K562 (cell line): Measurements from ENCODE around the gene GOLGA2. TPM values are rescaled to one million over a fixed set of nuclear protein-coding genes. Genes with fewer than 3 reads are reported as not detected.

Experiments
- FOXK2 ChIP-seq, 2 experiments: fragments of 450-650 bp; IDR thresholded peaks in 1 of 2; conservative IDR thresholded peaks in 1 of 2; 2 replicates each; pipeline ENCODE4 v1.6.1; 2016; ENCODE audit warnings: low read depth in 2 of 2, mild to moderate bottlenecking in 1 of 2
- NR2C2 ChIP-seq, 2 experiments: fragments of 200-800 bp in 1 of 2; sonication (Bioruptor generic) in 1 of 2; sonication (generic) in 1 of 2; formaldehyde crosslinking in 1 of 2; IDR thresholded peaks; 2 replicates each; pipeline versions ENCODE4 v1.6.1 to v1.8.0; 2016 to 2022; ENCODE audit warnings: mild to moderate bottlenecking in 1 of 2, missing compliant biosample characterization in 1 of 2, missing genetic modification characterization in 1 of 2, missing genetic modification reagents in 1 of 2
- SLC30A9 ChIP-seq: fragments of 250-450 bp; sonication (Bioruptor Pico); IDR thresholded peaks from 2 replicates; pipeline ENCODE4 v1.8.0; 2022; ENCODE audit warnings: mild to moderate bottlenecking, moderate library complexity
- ZNF384 ChIP-seq: IDR thresholded peaks from 2 replicates; pipeline ENCODE4 v1.6.1; 2012; ENCODE audit warnings: low read depth, low read length, improper control_type of control experiment
- polyA plus RNA-seq, 8 experiments: library from polyadenylated mRNA; depleted of rRNA in 4 of 8; stranded (reverse) in 5 of 8; unstranded in 3 of 8; fragments of >200 nt; fragmentation: Nextera tagmentation in 2 of 8; fragmentation: Illumina TruSeq in 1 of 8; extraction: Ambion mirVana in 2 of 8; extraction: Trizol in 1 of 8; gene quantifications; 2 replicates each; pipeline versions ENCODE4 v1.2.1 to v1.2.3, GENCODE V29; 2011 to 2014; ENCODE audit warnings: inconsistent platforms in 1 of 8, missing spikeins in 1 of 8
- total RNA-seq, 7 experiments: library from RNA; depleted of rRNA in 6 of 7; stranded (reverse); fragments of >200 nt in 6 of 7; fragmentation: Illumina TruSeq in 2 of 7; extraction: Trizol in 2 of 7; gene quantifications; 2 replicates each; pipeline versions ENCODE4 v1.2.1 to v1.2.3, GENCODE V29; 2011 to 2021; ENCODE audit warnings: low replicate concordance in 1 of 7
- TF ChIP-seq, protein P1 (sequence below), 2 experiments: fragments of 450-650 bp; IDR thresholded peaks; 2 replicates each; pipeline ENCODE4 v1.6.1; 2016; ENCODE audit warnings: mild to moderate bottlenecking in 2 of 2, borderline replicate concordance in 1 of 2, low read depth in 1 of 2, moderate library complexity in 1 of 2
- TF ChIP-seq, protein P2 (sequence below): sonication (generic); formaldehyde crosslinking; IDR thresholded peaks from 2 replicates; pipeline ENCODE4 v1.8.0; 2022; ENCODE audit warnings: missing genetic modification reagents, mild to moderate bottlenecking, borderline replicate concordance
- TF ChIP-seq, protein P3 (sequence below), 2 experiments: IDR thresholded peaks; 2 replicates each; pipeline ENCODE4 v1.6.1; 2011; ENCODE audit warnings: borderline replicate concordance in 1 of 2, control low read depth in 1 of 2, low read depth in 1 of 2, low read length in 1 of 2, mild to moderate bottlenecking in 1 of 2, mixed read lengths in 1 of 2, moderate library complexity in 1 of 2; ENCODE audit not compliant: insufficient read depth in 1 of 2, insufficient read length in 1 of 2, poor library complexity in 1 of 2, severe bottlenecking in 1 of 2; ENCODE audit errors: extremely low read depth in 1 of 2

The GOLGA2 gene
- total and polyA plus RNA-seq, 9 of the 15 experiments (the other 6 are each of a cell fraction or from before 2014, with no cell fraction given) = 15.7 to 138 (median 76.0) TPM

DNA sequence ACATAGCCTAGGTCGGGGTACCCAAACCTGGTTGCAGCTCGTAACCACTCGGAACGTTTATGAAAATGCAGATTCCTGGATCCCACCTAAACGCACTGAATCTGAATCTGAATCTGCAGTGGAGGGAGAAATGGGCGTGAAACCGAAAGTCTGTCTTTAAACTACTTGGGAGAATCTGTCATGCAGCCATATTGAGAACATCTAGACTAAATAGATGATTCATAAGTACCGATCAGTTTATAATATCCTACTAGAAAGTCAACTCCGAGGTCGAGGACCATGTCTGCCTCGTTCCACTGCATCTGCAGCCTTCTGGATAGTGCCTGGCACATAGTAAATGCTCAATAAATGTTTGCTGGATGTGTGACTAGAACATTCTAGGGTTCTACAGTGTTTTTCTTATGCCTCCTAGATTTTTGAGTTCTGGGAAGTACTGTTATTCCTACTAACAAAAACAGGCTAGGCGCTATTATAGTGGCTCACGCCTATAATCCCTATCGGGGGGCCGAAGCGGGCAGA lies 47.5 kb upstream of the GOLGA2 start (continued):
- TF ChIP-seq, protein P1, sequence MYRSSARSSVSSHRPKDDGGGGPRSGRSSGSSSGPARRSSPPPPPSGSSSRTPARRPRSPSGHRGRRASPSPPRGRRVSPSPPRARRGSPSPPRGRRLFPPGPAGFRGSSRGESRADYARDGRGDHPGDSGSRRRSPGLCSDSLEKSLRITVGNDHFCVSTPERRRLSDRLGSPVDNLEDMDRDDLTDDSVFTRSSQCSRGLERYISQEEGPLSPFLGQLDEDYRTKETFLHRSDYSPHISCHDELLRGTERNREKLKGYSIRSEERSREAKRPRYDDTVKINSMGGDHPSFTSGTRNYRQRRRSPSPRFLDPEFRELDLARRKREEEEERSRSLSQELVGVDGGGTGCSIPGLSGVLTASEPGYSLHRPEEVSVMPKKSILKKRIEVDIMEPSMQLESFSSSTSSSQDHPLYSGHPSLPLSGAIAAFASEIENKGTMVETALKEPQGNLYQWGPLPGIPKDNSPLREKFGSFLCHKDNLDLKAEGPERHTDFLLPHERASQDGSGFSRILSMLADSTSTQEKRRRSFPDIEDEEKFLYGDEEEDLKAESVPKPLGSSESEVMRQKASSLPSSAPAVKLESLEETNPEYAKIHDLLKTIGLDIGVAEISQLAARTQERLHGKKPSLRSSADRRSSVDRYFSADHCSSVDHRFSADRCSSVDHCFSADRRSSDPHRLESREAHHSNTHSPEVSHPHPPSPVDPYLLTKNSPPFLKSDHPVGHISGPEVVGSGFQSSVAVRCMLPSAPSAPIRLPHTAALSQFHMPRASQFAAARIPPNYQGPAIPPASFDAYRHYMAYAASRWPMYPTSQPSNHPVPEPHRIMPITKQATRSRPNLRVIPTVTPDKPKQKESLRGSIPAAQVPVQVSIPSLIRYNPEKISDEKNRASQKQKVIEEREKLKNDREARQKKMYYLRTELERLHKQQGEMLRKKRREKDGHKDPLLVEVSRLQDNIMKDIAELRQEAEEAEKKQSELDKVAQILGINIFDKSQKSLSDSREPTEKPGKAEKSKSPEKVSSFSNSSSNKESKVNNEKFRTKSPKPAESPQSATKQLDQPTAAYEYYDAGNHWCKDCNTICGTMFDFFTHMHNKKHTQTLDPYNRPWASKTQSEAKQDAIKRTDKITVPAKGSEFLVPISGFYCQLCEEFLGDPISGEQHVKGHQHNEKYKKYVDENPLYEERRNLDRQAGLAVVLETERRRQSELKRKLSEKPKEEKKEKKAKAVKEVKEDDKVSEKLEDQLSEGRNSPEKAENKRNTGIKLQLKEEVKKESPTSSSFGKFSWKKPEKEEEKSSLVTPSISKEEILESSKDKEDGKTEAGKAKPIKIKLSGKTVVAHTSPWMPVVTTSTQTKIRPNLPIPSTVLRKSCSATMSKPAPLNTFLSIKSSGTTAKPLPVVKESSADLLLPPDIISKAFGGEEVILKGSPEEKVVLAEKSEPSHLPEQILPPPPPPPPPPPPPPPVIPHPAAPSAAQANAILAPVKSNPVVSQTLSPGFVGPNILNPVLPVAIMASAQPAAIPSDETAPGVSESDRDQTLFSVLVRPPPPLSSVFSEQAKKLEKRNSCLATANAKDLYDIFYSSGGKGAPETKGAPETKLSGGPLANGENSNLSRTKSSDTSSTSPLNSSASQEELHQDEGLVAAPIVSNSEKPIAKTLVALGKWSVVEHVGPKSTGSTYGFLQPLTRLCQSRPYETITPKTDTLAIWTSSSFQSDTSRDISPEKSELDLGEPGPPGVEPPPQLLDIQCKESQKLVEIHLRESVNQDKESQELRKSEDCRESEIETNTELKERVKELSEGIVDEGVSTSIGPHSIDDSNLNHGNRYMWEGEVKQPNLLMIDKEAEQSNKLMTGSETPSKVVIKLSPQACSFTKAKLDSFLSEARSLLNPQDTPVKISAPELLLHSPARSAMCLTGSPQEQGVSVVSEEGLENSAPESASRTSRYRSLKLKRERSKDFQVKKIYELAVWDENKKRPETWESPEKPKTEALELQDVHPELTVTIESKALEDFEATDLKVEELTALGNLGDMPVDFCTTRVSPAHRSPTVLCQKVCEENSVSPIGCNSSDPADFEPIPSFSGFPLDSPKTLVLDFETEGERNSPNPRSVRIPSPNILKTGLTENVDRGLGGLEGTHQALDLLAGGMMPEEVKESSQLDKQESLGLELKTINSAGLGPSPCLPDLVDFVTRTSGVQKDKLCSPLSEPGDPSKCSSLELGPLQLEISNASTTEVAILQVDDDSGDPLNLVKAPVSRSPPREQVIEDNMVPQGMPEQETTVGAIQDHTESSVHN (IDR thresholded peaks at IDR 0.05; ENCODE audit: borderline replicate concordance in 1 of 2, low read depth in 1 of 2) = no peak
- no peak for TF ChIP-seq ZNF384
- TF ChIP-seq, protein P2, sequence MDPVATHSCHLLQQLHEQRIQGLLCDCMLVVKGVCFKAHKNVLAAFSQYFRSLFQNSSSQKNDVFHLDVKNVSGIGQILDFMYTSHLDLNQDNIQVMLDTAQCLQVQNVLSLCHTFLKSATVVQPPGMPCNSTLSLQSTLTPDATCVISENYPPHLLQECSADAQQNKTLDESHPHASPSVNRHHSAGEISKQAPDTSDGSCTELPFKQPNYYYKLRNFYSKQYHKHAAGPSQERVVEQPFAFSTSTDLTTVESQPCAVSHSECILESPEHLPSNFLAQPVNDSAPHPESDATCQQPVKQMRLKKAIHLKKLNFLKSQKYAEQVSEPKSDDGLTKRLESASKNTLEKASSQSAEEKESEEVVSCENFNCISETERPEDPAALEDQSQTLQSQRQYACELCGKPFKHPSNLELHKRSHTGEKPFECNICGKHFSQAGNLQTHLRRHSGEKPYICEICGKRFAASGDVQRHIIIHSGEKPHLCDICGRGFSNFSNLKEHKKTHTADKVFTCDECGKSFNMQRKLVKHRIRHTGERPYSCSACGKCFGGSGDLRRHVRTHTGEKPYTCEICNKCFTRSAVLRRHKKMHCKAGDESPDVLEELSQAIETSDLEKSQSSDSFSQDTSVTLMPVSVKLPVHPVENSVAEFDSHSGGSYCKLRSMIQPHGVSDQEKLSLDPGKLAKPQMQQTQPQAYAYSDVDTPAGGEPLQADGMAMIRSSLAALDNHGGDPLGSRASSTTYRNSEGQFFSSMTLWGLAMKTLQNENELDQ (CRISPR knock-in tag) = no peak
- no peak for TF ChIP-seq SLC30A9
- no peak for TF ChIP-seq NR2C2 (CRISPR knock-in tag; IDR thresholded peaks at IDR 0.05)
- no peak for TF ChIP-seq NR2C2 (tag; IDR thresholded peaks at IDR 0.05)
- TF ChIP-seq, protein P3, sequence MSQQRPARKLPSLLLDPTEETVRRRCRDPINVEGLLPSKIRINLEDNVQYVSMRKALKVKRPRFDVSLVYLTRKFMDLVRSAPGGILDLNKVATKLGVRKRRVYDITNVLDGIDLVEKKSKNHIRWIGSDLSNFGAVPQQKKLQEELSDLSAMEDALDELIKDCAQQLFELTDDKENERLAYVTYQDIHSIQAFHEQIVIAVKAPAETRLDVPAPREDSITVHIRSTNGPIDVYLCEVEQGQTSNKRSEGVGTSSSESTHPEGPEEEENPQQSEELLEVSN (IDR thresholded peaks at IDR 0.05; ENCODE audit: borderline replicate concordance in 1 of 2, extremely low read depth in 1 of 2, insufficient read depth in 1 of 2, insufficient read length in 1 of 2, low read depth in 1 of 2, low read length in 1 of 2, poor library complexity in 1 of 2, severe bottlenecking in 1 of 2) = no peak
- no peak for TF ChIP-seq FOXK2 (conservative IDR thresholded peaks at IDR 0.05 in 1 of 2, IDR thresholded peaks at IDR 0.05 in 1 of 2; ENCODE audit: low read depth in 2 of 2)
